Left ventricle myocardium inferior (tissue), 1 donor: Measurements from ENCODE around the gene TCFL5. TPM values are rescaled to one million over a fixed set of nuclear protein-coding genes. Genes with fewer than 3 reads are reported as not detected.

Experiments
- DNase-seq: peaks from one replicate; pipeline ENCODE4 v3.0.0-alpha.2; 2020
- H3K27ac ChIP-seq: fragments of 200-600 bp; replicated peaks from 2 replicates; pipeline ENCODE4 v1.8.0; 2021
- H3K27me3 ChIP-seq: fragments of 200-600 bp; 2 replicates; pipeline ENCODE4 v1.8.0; 2021; ENCODE audit warnings: low read depth
- H3K36me3 ChIP-seq: fragments of 200-600 bp; 2 replicates; pipeline ENCODE4 v1.8.0; 2021
- H3K4me1 ChIP-seq: fragments of 200-600 bp; 2 replicates; pipeline ENCODE4 v1.8.0; 2021
- H3K4me3 ChIP-seq: fragments of 200-600 bp; 2 replicates; pipeline ENCODE4 v1.8.0; 2021; ENCODE audit warnings: mild to moderate bottlenecking, moderate library complexity
- H3K9me3 ChIP-seq: fragments of 200-600 bp; replicated peaks from 2 replicates; pipeline ENCODE4 v1.8.0; 2021
- CTCF ChIP-seq: fragments of 200-600 bp; IDR thresholded peaks from 2 replicates; pipeline ENCODE4 v1.8.0; 2021; ENCODE audit warnings: antibody characterized with exemption, mild to moderate bottlenecking, borderline replicate concordance
- intact Hi-C: fragments of 100-400 bp; cut with micrococcal nuclease; formaldehyde crosslinking; loops from one replicate; pipeline ENCODE4 v1.11.0; 2022
- total RNA-seq: library from RNA; stranded (reverse); fragmentation: NEBNext Ultra II Directional; extraction: Animal tissue kit (Norgen Biotek cat#: 25700); gene quantifications from one replicate; pipeline ENCODE4 v1.2.1, GENCODE V29; 2021
- donor health status: DM: no; HTN: yes; CAD: no; lungs with severe emphysema.

TCFL5 gene
- total RNA-seq, 1 donor from 2014 or later = 6.6 TPM

- Histone ChIP-seq H3K4me3 (no peak overlapping the region), H3K27me3 (peaks cover 8% of the 10 kb centered on the region), H3K36me3 (peaks cover 12% of the 10 kb centered on the region), H3K27ac (no peak overlapping the region), H3K4me1 (peaks cover 3% of the 10 kb centered on the region), H3K9me3 (no peaks in the 10 kb centered on the region)
- DNase-seq = no peak
- TF ChIP-seq CTCF = no peak
- intact Hi-C loops = no loop called here
These were observed 18.0 kb downstream of the TCFL5 start for GRCh38 chr20:62843656-62844055.

- no peak overlapping the region for H3K27ac ChIP-seq
- intact Hi-C loops = no loop called here
- no peaks in the 10 kb centered on the region for H3K4me1 ChIP-seq
- peaks cover 12% of the 10 kb centered on the region for H3K36me3 ChIP-seq
- peaks cover 8% of the 10 kb centered on the region for H3K27me3 ChIP-seq
- no peak overlapping the region for H3K4me3 ChIP-seq
- TF ChIP-seq CTCF = no peak
- no peak for DNase-seq
- H3K9me3 ChIP-seq = no peaks in the 10 kb centered on the region
These were observed 19.9 kb downstream of the TCFL5 start for GRCh38 chr20:62841705-62842212.

- no peaks in the 10 kb centered on the region for H3K9me3 ChIP-seq
- H3K27ac ChIP-seq = no peak overlapping the region
- DNase-seq = no peak
- H3K36me3 ChIP-seq = peaks cover 3% of the 10 kb centered on the region
- TF ChIP-seq CTCF = no peak
- intact Hi-C loops = no loop called here
- no peaks in the 10 kb centered on the region for H3K4me1 ChIP-seq
- H3K27me3 ChIP-seq = peaks cover 20% of the 10 kb centered on the region
- no peak overlapping the region for H3K4me3 ChIP-seq
These were observed 21.1 kb downstream of the TCFL5 start for GRCh38 chr20:62840244-62841197.

- no peak for DNase-seq
- no peak for TF ChIP-seq CTCF
These were observed 21.8 kb downstream of the TCFL5 start for GRCh38 chr20:62839816-62840215.

GRCh38 chr20:62839261-62839660 is 22.4 kb downstream of the TCFL5 start:
- no peak for DNase-seq
- H3K4me1 ChIP-seq = no peaks in the 10 kb centered on the region
- H3K36me3 ChIP-seq = no peaks in the 10 kb centered on the region

More at GRCh38 chr20:62839816-62840215, 21.8 kb downstream of the TCFL5 start:
- Histone ChIP-seq H3K27me3 (peaks cover 26% of the 10 kb centered on the region), H3K9me3 (no peaks in the 10 kb centered on the region), H3K4me1 (no peaks in the 10 kb centered on the region), H3K4me3 (no peak overlapping the region), H3K36me3 (no peaks in the 10 kb centered on the region), H3K27ac (no peak overlapping the region)
- intact Hi-C loops = no loop called here

More at GRCh38 chr20:62839261-62839660, 22.4 kb downstream of the TCFL5 start:
- no peaks in the 10 kb centered on the region for H3K9me3 ChIP-seq
- TF ChIP-seq CTCF = no peak
- peaks cover 29% of the 10 kb centered on the region for H3K27me3 ChIP-seq
- H3K27ac ChIP-seq = no peak overlapping the region
- intact Hi-C loops = no loop called here
- H3K4me3 ChIP-seq = no peak overlapping the region
